ENCODE results near the gene INTS11. TPM values are rescaled to one million over a fixed set of nuclear protein-coding genes. Genes with fewer than 3 reads are reported as not detected.

Gene INTS11
- total and polyA plus RNA-seq, 10 donors, result 89.2 to 203 (median 102) TPM

GRCh38 chr1:1281533-1282321 lies 42.7 kb downstream of the INTS11 start:
- no peaks in the 10 kb centered on the region for H3K36me3 ChIP-seq
- H3K27ac ChIP-seq, result no peak overlapping the region
- H3K27me3 ChIP-seq (replicated peaks in 1 of 7), result peaks cover 0 to 24% (median 0%) of the 10 kb centered on the region in 7 donors
- no peak for DNase-seq
- H3K4me3 ChIP-seq, result no peak overlapping the region
- intact Hi-C loops (cut with DNase I; ENCODE audit: low total_unique reads), result no loop called here
- no peaks in the 10 kb centered on the region for H3K9me3 ChIP-seq
- TF ChIP-seq POLR2A (IDR thresholded peaks at IDR 0.05) (no peak), CTCF (IDR thresholded peaks at IDR 0.05 in 8 of 11, conservative IDR thresholded peaks at IDR 0.05 in 3 of 11) (no peak), POLR2AphosphoS5 (IDR thresholded peaks at IDR 0.05) (no peak)
- WGBS, 5 donors, result 50 to 73% (median 57%) methylated on average over 8 to 26 of the region's 26 CpGs
- peaks cover 0 to 10% (median 3%) of the 10 kb centered on the region in 6 donors for H3K4me1 ChIP-seq

DNA sequence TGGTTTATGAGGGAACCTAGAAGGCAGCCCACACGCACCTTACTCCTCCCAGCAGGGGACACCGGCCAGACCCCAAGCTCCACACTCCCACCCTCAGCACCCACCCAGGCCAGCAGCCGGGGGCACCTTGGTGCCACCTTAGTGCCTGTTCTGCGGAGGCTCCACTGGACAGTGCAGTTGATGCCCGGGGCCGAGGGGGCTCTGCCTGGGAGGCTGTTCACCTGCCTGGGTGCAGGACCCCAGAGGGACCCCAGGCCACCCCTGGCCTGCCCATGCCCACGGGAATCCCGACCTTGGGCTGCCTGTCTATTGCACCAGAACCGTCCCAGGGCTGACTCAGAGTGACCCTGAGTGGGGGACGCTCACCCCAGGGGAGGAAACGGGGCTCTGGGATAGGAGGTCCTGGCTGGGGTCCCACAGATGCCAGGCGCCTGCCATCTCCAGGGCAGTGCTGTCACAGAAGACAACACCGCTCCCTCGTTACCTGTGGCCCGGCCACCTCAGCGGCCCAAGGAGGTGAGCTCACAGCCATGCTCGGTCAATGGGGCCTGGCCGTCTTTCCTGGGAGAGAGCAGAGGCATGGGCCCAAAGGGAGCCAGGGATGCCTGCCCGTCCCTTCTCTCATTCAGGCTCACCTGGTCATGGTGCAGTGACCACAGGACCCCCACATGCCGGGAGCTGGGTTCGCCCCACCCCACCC lies 43.5 kb downstream of the INTS11 start:
- no peaks in the 10 kb centered on the region for H3K9me3 ChIP-seq
- no peak overlapping the region for H3K27ac ChIP-seq
- peaks cover 0 to 18% (median 0%) of the 10 kb centered on the region in 7 donors for H3K27me3 ChIP-seq (replicated peaks in 1 of 7)
- H3K4me3 ChIP-seq, result no peak overlapping the region
- peaks cover 0 to 2% (median 0%) of the 10 kb centered on the region in 6 donors for H3K4me1 ChIP-seq
- DNase-seq, result peak; percentile 71
- intact Hi-C loops (cut with DNase I; ENCODE audit: low total_unique reads), result no loop called here
- H3K36me3 ChIP-seq, result no peaks in the 10 kb centered on the region
- TF ChIP-seq CTCF (IDR thresholded peaks at IDR 0.05 in 8 of 11, conservative IDR thresholded peaks at IDR 0.05 in 3 of 11) (no peak), POLR2AphosphoS5 (IDR thresholded peaks at IDR 0.05) (no peak), POLR2A (IDR thresholded peaks at IDR 0.05) (no peak)
- 78 to 93% (median 92%) methylated on average over 13 to 21 of the region's 21 CpGs for WGBS, 5 donors

DNA sequence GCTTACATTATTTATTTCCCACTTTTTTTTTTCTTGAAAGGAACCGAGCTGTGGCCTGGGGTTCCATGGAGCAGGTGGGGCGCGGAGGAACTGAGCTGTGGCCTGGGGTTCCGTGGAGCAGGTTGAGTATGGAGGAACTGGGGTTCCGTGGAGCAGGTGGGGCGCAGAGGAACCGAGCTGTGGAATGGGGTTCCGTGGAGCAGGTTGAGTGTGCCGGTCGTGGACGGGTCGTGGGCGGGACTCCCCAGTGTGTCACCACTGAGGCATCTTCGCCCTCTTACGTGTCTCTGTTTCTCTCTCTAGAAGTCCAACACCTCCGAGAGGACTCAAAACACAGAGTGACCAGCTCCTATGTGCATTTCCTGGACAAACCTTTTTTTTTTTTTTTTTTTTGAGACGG lies 45.4 kb downstream of the INTS11 start:
- WGBS, 5 donors, result 89 to 96% (median 94%) methylated on average over 16 to 17 of the region's 17 CpGs
- intact Hi-C loops (cut with DNase I; ENCODE audit: low total_unique reads), result no loop called here
- H3K27ac ChIP-seq, result no peak overlapping the region
- H3K36me3 ChIP-seq, result no peaks in the 10 kb centered on the region
- peaks cover 0 to 15% (median 10%) of the 10 kb centered on the region in 6 donors for H3K4me1 ChIP-seq
- H3K4me3 ChIP-seq, result no peak overlapping the region
- no peaks in the 10 kb centered on the region for H3K9me3 ChIP-seq
- TF ChIP-seq POLR2A (IDR thresholded peaks at IDR 0.05) (no peak), POLR2AphosphoS5 (IDR thresholded peaks at IDR 0.05) (no peak), CTCF (IDR thresholded peaks at IDR 0.05 in 8 of 11, conservative IDR thresholded peaks at IDR 0.05 in 3 of 11) (no peak)
- H3K27me3 ChIP-seq (replicated peaks in 1 of 7), result peaks cover 0 to 4% (median 0%) of the 10 kb centered on the region in 7 donors
- DNase-seq, result no peak

DNA sequence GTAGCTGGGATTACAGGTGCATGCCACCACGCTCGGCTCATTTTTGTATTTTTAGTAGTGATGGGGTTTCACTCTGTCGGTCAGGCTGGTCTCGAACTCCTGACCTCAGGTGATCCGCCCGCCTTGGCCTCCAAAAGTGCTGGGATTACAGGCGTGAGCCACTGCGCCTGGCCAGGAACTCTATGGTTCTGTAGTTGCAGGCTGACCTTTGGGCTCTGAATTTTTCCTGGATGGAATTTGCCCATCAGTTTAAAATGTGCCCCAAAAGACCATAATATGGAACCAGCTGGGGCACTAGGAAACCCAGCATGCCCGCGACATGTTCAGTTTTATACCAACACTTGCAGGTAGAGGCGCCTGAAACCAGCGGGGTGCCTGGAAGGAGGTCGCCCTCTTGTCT lies 45.8 kb downstream of the INTS11 start:
- WGBS, 5 donors, result 91 to 93% (median 92%) methylated on average over 13 of the region's 13 CpGs

More for the DNA sequence above, 45.8 kb downstream of the INTS11 start:
- H3K4me3 ChIP-seq, result no peak overlapping the region
- DNase-seq, result no peak
- H3K27ac ChIP-seq, result no peak overlapping the region
- TF ChIP-seq POLR2A (IDR thresholded peaks at IDR 0.05) (no peak), CTCF (IDR thresholded peaks at IDR 0.05 in 8 of 11, conservative IDR thresholded peaks at IDR 0.05 in 3 of 11) (no peak), POLR2AphosphoS5 (IDR thresholded peaks at IDR 0.05) (no peak)
- intact Hi-C loops (cut with DNase I; ENCODE audit: low total_unique reads), result no loop called here
- no peaks in the 10 kb centered on the region for H3K9me3 ChIP-seq
- no peaks in the 10 kb centered on the region for H3K36me3 ChIP-seq
- peaks cover 0 to 16% (median 10%) of the 10 kb centered on the region in 6 donors for H3K4me1 ChIP-seq
- peaks cover 0 to 4% (median 0%) of the 10 kb centered on the region in 7 donors for H3K27me3 ChIP-seq (replicated peaks in 1 of 7)
